Cardiac muscle cell (in vitro differentiated cells and primary cell): ENCODE results near the gene FGF14. TPM values are rescaled to one million over a fixed set of nuclear protein-coding genes. Genes with fewer than 3 reads are reported as not detected.

Experiments used
- DNase-seq, 2 donors: peaks; one replicate each; pipeline versions ENCODE4 v3.0.0 to v3.0.0-alpha.2; 2010 to 2017; ENCODE audit warnings: low read depth in 1 of 2, low spot score in 1 of 2
- H3K27ac ChIP-seq: fragments of 200-600 bp; sonication (generic); 2 replicates; pipeline ENCODE4 v1.5.1; 2016
- H3K27me3 ChIP-seq: fragments of 200-600 bp; sonication (generic); 2 replicates; pipeline ENCODE4 v1.6.0; 2016; ENCODE audit warnings: control low read depth
- H3K36me3 ChIP-seq: fragments of 200-600 bp; sonication (generic); 2 replicates; pipeline ENCODE4 v1.5.1; 2016; ENCODE audit warnings: control low read depth
- H3K4me1 ChIP-seq: fragments of 200-600 bp; sonication (generic); 2 replicates; pipeline ENCODE4 v1.8.1; 2017; ENCODE audit warnings: low read depth, mild to moderate bottlenecking, mixed run types
- H3K4me3 ChIP-seq: fragments of 200-600 bp; sonication (generic); 2 replicates; pipeline ENCODE4 v1.5.1; 2016; ENCODE audit warnings: mild to moderate bottlenecking
- H3K9me3 ChIP-seq: fragments of 200-600 bp; sonication (generic); 2 replicates; pipeline ENCODE4 v1.5.1; 2017; ENCODE audit warnings: low read depth, mild to moderate bottlenecking, control low read depth
- polyA plus RNA-seq: library from polyadenylated mRNA; unstranded; fragments of >200 nt; fragmentation: Nextera tagmentation; extraction: Ambion mirVana; gene quantifications from 2 replicates; pipeline ENCODE4 v1.2.1, GENCODE V29; 2016
- total RNA-seq: library from RNA; depleted of rRNA; stranded (reverse); fragments of >200 nt; gene quantifications from 2 replicates; pipeline ENCODE4 v1.2.3, GENCODE V29; 2016
- TF ChIP-seq, protein P1 (sequence below): IDR thresholded peaks from 2 replicates; pipeline ENCODE4 v1.5.1; 2012; ENCODE audit warnings: low read depth, mild to moderate bottlenecking, low read length

The FGF14 gene
- total and polyA plus RNA-seq, 2 experiments from 2014 or later = not detected

DNA sequence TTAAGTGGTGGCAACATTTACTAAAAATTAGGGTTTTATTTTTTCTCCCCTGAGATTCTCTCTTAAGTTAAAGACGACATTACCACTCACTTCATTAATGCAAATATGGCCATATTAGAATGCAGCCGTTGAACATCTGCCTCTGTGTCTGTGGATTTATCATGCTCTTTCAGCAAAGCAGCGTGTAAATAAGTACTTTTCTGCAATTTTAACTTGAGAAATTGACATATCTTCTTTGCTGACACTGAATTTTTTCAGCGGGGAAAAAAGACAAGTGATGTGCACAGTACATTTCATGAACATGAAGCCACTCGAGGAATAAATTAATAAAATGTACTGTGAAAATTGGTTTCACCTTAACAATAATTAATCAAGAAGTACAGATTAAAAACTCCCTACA is 543.0 kb downstream of the FGF14 start:
- Histone ChIP-seq H3K27ac (no peak overlapping the region), H3K36me3 (no peaks in the 10 kb centered on the region), H3K9me3 (no peaks in the 10 kb centered on the region), H3K4me3 (no peak overlapping the region), H3K27me3 (no peaks in the 10 kb centered on the region), H3K4me1 (no peaks in the 10 kb centered on the region)
- DNase-seq = no peak
- TF ChIP-seq, protein P1, sequence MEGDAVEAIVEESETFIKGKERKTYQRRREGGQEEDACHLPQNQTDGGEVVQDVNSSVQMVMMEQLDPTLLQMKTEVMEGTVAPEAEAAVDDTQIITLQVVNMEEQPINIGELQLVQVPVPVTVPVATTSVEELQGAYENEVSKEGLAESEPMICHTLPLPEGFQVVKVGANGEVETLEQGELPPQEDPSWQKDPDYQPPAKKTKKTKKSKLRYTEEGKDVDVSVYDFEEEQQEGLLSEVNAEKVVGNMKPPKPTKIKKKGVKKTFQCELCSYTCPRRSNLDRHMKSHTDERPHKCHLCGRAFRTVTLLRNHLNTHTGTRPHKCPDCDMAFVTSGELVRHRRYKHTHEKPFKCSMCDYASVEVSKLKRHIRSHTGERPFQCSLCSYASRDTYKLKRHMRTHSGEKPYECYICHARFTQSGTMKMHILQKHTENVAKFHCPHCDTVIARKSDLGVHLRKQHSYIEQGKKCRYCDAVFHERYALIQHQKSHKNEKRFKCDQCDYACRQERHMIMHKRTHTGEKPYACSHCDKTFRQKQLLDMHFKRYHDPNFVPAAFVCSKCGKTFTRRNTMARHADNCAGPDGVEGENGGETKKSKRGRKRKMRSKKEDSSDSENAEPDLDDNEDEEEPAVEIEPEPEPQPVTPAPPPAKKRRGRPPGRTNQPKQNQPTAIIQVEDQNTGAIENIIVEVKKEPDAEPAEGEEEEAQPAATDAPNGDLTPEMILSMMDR = no peak

DNA sequence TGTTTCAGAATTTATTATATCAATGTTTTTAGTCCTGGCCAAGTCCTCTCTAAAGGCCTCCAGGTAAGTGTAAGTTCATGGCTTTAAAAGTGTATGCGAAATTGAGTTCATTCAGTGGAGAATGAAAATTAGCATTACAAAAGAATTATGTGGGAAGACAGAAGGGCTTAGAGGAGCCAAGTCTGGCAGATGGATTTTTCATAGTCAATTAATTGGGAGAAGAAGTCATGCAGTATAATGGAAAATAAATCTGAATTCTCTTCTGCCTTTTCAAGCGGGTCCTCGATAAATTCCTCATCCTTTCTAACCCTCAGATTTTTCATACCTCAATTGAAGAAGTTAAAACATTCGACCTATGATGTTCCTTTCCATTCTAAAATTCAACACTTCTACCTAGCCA is 555.1 kb downstream of the FGF14 start:
- DNase-seq = no peak

DNA sequence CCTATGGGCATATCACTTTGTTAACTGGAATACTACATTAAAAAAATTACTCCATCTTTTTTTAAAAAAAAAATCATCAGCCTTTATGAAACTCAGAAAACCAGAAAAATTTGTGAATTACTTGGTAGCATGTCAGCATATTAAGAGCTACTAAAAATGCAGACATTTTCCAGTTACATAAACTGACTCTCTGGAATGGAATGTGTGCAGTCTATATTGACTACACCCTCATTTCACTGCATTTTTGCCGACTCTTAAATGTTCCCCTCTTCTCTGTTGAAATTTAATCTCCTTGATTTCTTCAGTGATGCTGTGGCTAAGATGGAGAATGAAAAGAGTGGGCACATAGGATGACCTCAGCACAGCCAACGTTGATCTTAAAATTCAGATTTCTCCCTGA is 555.6 kb downstream of the FGF14 start:
- no peaks in the 10 kb centered on the region for H3K27me3 ChIP-seq
- no peaks in the 10 kb centered on the region for H3K4me1 ChIP-seq
- H3K4me3 ChIP-seq = no peak overlapping the region
- no peaks in the 10 kb centered on the region for H3K9me3 ChIP-seq
- no peaks in the 10 kb centered on the region for H3K36me3 ChIP-seq
- TF ChIP-seq, protein P1 = no peak
- no peak for DNase-seq
- no peak overlapping the region for H3K27ac ChIP-seq

More for the DNA sequence above, 555.1 kb downstream of the FGF14 start:
- H3K9me3 ChIP-seq = no peaks in the 10 kb centered on the region
- TF ChIP-seq, protein P1 = no peak
- H3K4me1 ChIP-seq = no peaks in the 10 kb centered on the region
- no peaks in the 10 kb centered on the region for H3K27me3 ChIP-seq
- no peak overlapping the region for H3K4me3 ChIP-seq
- H3K36me3 ChIP-seq = no peaks in the 10 kb centered on the region
- no peak overlapping the region for H3K27ac ChIP-seq

DNA sequence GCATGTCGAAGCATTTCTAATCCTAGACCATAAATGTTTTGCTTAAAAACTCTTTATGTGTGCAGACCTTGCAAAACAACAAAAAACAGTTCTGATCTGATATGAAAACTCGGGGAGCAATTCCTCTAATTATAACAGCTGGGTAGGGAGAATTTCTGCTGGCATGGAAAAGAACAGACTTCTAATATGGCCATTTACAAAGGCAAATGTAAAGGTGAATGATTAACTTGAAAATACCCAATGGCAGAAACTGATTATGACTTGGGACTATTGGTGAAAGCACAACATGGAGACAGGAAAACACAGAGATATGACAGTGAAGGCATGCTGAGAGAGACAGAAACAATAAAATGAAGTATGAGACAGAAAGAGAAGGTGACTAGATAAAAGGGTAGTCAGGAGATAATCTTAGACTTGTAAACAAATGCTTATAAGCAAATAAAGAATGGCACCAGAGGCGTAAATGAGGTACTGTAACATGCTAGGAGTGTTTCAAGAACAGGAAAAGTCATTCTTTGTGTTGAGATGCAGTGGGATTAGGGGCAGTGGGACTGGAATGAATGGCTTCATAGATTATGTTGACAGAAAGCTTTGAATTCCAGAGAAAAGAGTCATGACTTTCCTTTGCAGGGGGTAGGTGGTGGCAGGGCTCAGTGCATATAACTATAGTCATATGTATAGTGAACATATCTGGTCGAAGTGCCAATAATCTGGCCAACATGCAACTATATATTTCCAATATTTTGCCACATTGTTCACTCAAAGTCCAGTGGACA is 556.4 kb downstream of the FGF14 start:
- H3K4me1 ChIP-seq = no peaks in the 10 kb centered on the region
- no peak overlapping the region for H3K4me3 ChIP-seq
- no peak overlapping the region for H3K27ac ChIP-seq
- H3K9me3 ChIP-seq = no peaks in the 10 kb centered on the region
- H3K27me3 ChIP-seq = no peaks in the 10 kb centered on the region
- H3K36me3 ChIP-seq = no peaks in the 10 kb centered on the region
- TF ChIP-seq, protein P1 = no peak
- no peak for DNase-seq

DNA sequence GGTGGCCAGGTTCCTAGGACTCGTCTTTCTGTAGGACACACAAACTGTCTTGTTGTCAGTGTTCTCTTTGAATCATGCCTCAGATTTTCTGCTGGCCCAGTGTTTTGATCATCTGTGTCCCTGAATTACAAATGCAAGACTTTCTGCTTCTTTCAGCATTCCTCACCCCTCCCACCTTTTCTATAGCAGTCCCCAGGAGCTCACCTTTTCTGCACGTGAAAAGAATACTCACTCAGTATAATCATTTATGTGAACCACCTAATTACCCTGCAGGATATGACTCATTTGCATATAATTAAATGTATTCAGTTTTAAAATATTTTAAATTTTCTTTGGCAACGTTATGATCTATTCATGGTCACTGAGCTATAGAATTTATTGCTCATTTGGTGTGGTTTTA is 560.1 kb downstream of the FGF14 start:
- Histone ChIP-seq H3K4me1 (no peaks in the 10 kb centered on the region), H3K27me3 (no peaks in the 10 kb centered on the region), H3K27ac (no peak overlapping the region), H3K4me3 (no peak overlapping the region), H3K9me3 (no peaks in the 10 kb centered on the region), H3K36me3 (no peaks in the 10 kb centered on the region)
- TF ChIP-seq, protein P1 = no peak
- DNase-seq = no peak
